NCI-H2029 (cell line): ENCODE results near the gene PIK3C2A.
"Not testable (repeated sequence)": the region's sequence is repeated elsewhere in the genome, so short reads cannot be mapped to it uniquely, and the experiment has no call there.

Experiments used
- DNase-seq: peaks from one replicate; lab custom pipeline; 2025; lab: John Stamatoyannopoulos, UW

PIK3C2A gene

GRCh38 chr11:17207317-17208256 is at the start of gene PIK3C2A:
Gene PIK3C2A, minus strand, starts transcription at chr11:17207986. Its CDS starts 38,245 bp downstream, at chr11:17169741.
- DNase-seq = peak; percentile 91

DNA sequence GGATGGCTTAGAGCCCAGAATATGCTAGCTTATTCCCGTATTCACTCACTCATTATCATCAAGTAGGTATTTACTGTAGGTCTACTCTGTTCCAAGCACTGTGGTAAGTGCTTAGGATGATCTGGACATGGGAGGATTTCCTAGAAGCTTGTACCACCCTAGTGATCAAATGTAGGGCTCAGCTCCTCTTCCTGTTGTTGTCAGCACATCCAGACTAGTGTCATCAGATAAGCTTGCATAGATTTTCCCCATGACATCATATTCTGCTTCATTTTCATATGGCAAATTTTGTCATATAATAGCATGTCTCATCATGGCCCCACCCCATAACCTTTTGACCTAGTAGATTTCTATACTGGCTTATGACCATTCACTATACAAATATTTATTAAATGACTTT is 49.4 kb upstream of the PIK3C2A start:
- no peak for DNase-seq

DNA sequence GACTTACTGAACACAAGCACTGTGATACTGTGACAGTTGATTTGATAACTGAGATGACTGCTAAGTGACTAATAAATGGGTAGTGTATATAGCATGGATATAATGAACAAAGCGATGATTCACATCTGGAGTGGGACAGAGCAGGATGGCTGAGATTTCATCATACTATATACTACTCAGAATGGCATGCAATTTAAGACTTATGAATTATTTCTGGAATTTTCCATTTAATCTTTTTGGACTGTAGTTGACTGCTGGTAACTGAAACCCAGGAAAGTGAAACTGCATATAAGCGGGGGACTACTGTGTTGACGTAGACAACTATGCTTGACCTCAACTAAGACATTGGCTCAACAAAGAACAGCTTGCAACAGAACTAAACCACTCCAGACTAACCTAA is 48.7 kb upstream of the PIK3C2A start:
- DNase-seq = no peak

DNA sequence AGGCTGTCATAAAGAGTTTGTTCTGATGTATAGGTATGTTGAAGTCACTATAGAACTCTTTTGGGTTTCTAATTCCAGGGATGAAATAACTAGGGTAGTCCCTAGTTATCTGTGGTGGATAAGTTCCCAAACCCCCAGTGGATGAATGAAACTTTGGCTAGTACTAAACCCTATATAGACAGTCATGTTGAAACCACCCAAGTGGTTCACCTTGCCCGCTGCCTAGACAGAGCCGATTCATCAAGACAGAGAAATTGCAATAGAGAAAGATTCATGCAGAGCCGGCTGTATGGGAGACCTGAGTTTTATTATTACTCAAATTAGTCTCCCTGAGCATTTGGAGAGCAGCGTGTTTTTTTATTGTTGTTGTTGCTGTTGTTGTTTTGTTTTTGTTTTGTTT is 44.9 kb upstream of the PIK3C2A start:
- DNase-seq = no peak

- DNase-seq = no peak
These were observed 43.0 kb upstream of the PIK3C2A start for GRCh38 chr11:17250561-17251350.

DNA sequence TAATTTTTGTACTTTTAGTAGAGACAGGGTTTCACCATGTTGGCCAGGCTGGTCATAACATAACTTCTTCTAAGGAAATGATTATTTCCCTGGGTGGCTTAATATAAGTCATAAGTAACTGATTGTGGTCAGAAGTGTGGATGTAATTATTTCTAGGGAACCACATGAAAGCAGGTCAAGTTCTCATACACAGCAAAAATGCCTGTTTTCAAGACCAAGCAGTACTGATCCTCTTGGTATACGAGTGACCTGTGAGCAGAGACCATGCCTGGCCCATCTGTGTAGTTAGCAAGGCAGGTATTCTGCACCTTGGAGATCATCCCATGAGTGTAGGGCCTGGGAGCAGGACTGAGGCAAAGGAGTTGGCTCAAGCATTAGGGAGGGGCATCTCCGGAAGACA is 36.3 kb upstream of the PIK3C2A start:
- DNase-seq = no peak

- DNase-seq = not testable (repeated sequence)
These were observed 35.2 kb upstream of the PIK3C2A start for GRCh38 chr11:17242954-17243353.

GRCh38 chr11:17240780-17241179 is 33.0 kb upstream of the PIK3C2A start:
- DNase-seq = no peak

GRCh38 chr11:17239927-17240326 is 32.1 kb upstream of the PIK3C2A start:
- DNase-seq = not testable (repeated sequence)

GRCh38 chr11:17238377-17238776 is 30.6 kb upstream of the PIK3C2A start:
- DNase-seq = no peak

- DNase-seq = no peak
These were observed 25.3 kb upstream of the PIK3C2A start for GRCh38 chr11:17233101-17233500.

DNA sequence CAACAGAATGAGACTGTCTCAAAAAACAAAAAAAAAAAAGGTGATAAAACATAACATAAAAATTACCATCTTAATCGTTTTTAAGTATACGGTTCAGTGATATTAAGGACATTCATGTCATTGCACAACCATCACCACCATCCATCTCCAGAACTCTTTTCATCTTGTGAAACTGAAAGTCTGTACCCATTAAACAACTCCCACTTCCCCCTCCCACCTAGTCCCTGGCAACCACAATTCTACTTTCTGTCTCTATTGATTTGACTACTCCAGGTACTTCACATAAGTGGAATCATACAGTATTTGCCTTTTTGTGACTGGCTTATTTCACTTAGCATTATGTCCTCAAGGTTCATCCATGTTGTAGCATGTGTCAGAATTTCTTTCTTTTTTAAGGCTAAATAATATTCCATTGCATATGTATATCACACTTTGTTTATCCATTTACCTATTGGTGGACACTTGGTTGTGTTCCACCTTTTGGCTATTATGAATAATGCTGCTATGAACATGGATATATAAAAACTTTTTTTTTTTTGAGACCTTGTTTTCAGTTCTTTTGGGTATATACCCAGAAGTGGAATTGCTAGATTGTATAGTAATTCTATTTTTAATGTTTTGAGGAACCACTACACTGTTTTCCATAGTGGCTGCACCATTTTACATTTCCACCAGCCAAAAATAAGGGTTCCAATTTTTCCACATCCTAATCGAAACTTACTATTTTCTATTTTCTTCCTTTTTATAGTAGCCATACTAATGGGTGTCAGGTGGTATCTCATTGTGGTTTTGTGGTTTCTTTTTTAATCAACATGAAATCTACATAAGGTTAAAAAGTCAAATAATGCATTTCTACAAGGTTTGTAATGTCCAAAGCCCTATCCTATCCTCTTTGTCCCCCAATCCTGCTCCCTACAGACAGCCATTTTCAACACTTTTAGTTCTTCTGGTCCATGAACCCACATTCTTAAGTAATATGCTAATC is 23.4 kb upstream of the PIK3C2A start:
- DNase-seq = no peak

DNA sequence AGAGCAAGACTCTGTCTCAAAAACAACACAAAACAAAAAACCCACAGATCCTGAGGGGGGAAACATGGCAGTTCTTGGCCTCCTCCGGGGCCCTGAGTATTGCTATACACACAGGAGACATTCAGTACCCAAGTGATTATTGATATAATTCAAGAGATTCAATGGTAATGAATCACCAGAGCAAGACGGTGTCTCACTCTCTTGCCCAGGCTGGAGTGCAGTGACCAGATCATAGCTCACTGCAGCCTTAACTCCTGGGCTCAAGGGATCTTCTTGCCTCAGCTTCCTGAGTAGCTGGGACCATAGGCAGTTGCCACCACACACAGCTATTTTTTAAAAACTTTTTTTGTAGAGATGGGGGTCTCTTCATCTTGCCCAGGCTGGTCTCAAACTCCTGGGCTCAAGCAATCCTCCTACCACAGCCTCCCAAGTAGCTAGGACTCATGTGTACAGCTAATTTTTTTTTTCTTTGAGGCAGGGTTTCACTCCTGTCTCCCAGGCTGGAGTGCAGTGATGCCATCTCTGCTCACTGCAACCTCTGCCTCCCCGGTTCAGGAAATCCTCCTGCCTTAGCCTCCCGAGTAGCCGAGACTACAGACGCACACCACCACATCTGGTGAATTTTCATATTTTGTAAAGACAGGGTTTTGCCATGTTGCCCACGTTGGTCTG is 21.8 kb upstream of the PIK3C2A start:
- no peak for DNase-seq

DNA sequence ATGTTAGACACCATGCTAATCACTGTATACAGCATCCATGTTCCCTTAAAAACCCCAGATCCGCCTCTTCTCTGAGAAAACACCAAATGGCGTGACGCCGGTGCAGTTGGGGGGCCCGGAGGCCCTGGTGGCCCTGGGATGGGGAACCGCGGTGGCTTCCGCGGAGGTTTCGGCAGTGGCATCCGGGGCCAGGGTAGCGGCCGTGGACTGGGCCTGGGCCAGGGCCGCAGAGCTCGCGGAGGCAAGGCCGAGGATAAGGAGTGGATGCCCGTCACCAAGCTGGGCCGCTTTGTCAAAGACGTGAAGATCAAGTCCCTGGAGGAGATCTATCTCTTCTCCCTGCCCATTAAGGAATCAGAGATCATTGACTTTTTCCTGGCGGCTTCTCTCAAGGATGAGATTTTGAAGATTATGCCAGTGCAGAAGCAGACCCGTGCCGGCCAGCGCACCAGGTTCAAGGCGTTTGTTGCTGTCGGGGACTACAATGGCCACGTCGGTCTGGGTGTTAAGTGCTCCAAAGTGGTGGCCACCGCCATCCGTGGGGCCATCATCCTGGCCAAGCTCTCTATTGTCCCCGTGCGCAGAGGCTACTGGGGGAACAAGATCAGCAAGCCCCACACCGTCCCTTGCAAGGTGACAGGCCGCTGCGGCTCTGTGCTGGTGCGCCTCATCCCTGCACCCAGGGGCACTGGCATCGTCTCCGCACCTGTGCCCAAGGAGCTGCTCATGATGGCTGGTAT is 20.6 kb upstream of the PIK3C2A start:
- not testable (repeated sequence) for DNase-seq

DNA sequence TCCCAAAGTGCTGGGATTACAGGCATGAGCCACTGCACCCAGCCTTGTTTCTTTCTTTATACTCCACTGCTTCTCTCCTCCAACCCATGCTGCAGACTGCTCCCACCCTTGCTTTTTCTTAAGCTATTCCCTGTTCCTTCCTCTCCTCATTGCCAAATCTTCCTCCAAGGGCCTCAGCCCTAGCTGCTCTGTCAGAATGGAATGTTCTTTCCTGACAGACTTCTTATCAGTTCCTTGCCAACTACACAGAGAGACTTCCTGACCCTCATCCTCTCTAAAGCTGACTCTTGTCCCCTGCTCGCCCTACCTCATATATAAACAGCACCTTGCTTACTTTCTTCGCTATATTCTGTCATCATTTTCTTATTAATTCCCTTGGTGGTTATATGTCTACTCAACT is 16.9 kb upstream of the PIK3C2A start:
- DNase-seq = no peak

DNA sequence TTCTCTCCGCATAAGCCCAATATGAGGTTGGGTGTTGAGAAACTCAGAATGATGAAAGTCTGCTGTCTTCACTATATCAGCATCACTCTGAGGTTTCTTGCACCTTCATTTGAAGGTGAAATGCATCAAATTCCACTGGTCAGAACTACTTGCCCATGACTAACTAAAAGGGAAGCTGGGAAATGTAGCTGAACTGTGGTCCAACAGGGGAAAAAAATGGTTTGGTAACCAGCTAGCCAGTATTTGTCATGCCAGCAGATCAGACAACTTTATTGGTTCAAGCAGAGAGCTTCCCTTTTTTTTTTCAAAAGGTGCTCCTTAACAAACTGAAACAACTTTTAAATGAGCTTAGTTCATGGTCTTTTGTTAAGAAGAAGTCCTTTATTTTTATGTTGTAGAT is 14.2 kb upstream of the PIK3C2A start:
- DNase-seq = no peak

DNA sequence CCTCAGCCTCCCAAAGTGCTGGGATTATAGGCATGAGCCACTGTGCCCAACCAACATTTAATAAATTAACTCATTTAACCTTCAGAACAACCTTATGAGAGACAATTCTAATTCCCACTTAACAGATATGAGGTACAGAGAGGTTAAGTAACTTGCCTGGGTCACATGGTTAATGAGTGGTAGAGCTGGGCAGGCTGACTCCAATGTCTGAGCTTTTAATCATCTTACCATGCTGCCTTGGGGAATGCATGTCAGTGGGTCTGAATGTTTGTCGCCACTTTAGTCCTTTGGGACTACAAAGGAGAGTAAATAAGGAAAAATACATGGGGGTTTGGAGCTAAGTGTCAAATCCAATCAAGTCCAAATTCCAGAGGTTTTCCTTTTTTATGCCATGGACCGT is 11.2 kb upstream of the PIK3C2A start:
- DNase-seq = no peak

DNA sequence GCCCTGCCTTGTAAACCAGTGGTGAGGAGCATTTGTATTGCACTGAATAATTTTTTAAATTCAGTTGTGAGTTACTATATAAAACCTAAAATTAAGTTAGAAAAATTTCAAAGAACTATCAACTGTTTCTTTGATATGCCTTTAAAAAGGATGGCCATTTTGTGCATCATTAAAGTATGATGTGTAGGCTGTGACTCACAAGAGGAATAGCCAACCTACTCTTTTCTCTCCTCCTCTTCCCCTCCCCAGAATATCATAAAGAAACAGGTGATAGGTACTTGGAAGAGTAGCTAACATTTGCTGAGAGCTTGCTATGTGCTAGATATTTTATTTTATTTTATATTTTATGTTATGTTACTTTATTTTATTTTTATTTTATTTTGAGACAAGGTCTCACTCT is 10.6 kb upstream of the PIK3C2A start:
- DNase-seq = no peak

DNA sequence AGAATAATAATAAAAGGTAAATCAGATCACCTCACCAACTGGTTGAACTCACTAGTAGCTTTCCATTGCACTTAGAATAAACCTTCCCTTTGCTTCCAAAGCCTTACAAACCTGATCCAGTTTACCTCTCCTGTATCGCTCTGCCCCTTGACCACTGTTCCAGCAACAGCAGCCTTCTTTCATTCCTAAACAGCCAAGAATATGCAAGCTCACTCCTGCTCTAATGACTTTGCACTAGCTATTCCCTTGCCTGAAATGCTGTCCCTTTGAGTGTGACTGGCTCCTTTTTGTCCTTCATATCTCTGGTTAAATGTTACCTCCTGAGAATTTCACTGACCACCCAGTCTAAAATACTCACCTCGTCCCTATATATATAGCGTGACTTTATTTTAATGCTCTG is 9.6 kb upstream of the PIK3C2A start:
- DNase-seq = no peak

DNA sequence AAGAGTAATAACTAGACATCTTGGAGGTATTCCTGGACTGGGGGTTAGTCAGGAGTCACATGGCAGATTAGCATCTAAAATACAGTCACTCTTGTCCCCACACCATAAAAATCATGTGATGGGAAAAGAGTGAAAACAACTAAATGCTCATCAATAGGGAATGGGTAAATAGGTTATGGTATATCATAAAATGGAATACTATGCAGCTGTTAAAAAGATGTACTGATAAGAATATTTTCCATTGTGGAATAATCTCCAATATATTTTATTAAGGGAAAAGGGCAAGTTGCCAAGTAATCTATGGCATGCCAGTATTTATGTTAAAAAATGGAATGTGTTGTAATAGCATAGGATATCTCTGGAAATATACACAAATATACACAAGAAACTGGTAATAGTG is 6.6 kb upstream of the PIK3C2A start:
- DNase-seq = no peak

DNA sequence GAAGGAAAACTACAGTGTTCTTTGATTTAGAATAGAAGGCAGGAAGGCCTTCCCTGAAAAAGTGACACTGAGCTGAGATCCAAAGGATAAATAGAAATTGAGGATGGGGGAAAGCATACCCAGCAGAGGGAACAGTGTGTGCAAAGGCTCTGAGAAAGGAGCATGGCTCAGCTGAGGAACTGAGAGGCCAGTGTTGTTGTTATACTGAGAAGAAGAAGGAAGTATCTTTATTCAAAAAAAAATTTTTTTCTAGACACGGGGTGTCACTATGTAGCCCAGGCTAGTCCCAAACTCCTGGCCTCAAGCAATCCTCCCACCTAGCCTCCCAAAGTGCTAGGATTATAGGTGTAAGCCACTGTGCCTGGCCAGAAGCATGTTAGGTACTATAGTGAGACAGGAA is 3.5 kb upstream of the PIK3C2A start:
- DNase-seq = no peak
